ENCODE measurements around the gene PPP1R13L. TPM values are rescaled to one million over a fixed set of nuclear protein-coding genes. Genes with fewer than 3 reads are reported as not detected.

PPP1R13L gene
- total RNA-seq, 4 donors from 2014 or later, result 4.1 to 16.8 (median 9.5) TPM

GRCh38 chr19:45382426-45382825 is 22.4 kb downstream of the PPP1R13L start:
- TF ChIP-seq EP300 (IDR thresholded peaks at IDR 0.05), result no peak
- no peak for TF ChIP-seq POLR2AphosphoS5 (IDR thresholded peaks at IDR 0.05)
- no peak for TF ChIP-seq POLR2A (IDR thresholded peaks at IDR 0.05; ENCODE audit: low read depth)
- TF ChIP-seq, protein P1, sequence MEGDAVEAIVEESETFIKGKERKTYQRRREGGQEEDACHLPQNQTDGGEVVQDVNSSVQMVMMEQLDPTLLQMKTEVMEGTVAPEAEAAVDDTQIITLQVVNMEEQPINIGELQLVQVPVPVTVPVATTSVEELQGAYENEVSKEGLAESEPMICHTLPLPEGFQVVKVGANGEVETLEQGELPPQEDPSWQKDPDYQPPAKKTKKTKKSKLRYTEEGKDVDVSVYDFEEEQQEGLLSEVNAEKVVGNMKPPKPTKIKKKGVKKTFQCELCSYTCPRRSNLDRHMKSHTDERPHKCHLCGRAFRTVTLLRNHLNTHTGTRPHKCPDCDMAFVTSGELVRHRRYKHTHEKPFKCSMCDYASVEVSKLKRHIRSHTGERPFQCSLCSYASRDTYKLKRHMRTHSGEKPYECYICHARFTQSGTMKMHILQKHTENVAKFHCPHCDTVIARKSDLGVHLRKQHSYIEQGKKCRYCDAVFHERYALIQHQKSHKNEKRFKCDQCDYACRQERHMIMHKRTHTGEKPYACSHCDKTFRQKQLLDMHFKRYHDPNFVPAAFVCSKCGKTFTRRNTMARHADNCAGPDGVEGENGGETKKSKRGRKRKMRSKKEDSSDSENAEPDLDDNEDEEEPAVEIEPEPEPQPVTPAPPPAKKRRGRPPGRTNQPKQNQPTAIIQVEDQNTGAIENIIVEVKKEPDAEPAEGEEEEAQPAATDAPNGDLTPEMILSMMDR (IDR thresholded peaks at IDR 0.05), result no peak
- H3K9me3 ChIP-seq, result no peaks in the 10 kb centered on the region
- peaks cover 0 to 37% (median 0%) of the 10 kb centered on the region in 4 donors for H3K36me3 ChIP-seq
- DNase-seq (ENCODE audit: extremely low spot score), result no peak
- H3K27ac ChIP-seq (replicated peaks in 1 of 4), result no peak overlapping the region
- intact Hi-C loops (cut with DNase I), result no loop called here
- no peak overlapping the region for H3K4me3 ChIP-seq
- peaks cover 0 to 37% (median 22%) of the 10 kb centered on the region in 4 donors for H3K27me3 ChIP-seq
- peaks cover 8 to 13% (median 11%) of the 10 kb centered on the region in 4 donors for H3K4me1 ChIP-seq
- 87% methylated on average over 29 of the region's 29 CpGs for WGBS

DNA sequence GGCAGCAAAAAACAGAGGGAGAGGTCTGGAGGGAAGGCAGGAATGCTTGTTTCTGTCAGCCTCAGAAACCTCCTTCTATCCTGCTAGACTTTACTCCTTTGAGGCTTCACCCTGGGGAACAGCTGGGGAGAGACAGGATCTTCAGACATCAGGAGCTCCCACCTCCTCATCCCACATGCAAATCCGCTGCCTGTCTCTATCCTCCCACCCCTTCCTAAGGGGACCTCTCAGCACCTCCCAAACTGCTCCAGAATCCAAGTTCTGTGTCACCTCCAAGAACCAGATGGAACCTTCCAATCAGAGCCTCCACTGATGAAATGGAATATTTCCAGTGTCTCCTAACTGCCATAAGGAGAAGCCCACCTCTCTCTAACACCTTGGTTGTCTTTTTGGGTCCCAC is 24.8 kb downstream of the PPP1R13L start:
- WGBS, result 80% methylated on average over 1 of the region's 1 CpG
- intact Hi-C loops (cut with DNase I), result no loop called here
- H3K36me3 ChIP-seq, result peaks cover 0 to 32% (median 0%) of the 10 kb centered on the region in 4 donors
- no peak overlapping the region for H3K4me3 ChIP-seq
- peaks cover 9 to 15% (median 13%) of the 10 kb centered on the region in 4 donors for H3K4me1 ChIP-seq
- peaks cover 0 to 15% (median 4%) of the 10 kb centered on the region in 4 donors for H3K27me3 ChIP-seq
- TF ChIP-seq, protein P1 (IDR thresholded peaks at IDR 0.05), result no peak
- no peak for TF ChIP-seq POLR2A (IDR thresholded peaks at IDR 0.05; ENCODE audit: low read depth)
- no peak for TF ChIP-seq EP300 (IDR thresholded peaks at IDR 0.05)
- no peak for TF ChIP-seq POLR2AphosphoS5 (IDR thresholded peaks at IDR 0.05)
- no peak overlapping the region for H3K27ac ChIP-seq (replicated peaks in 1 of 4)
- DNase-seq (ENCODE audit: extremely low spot score), result no peak
- H3K9me3 ChIP-seq, result no peaks in the 10 kb centered on the region

GRCh38 chr19:45376045-45376724 is 28.7 kb downstream of the PPP1R13L start:
- H3K27me3 ChIP-seq, result no peaks in the 10 kb centered on the region
- H3K27ac ChIP-seq (replicated peaks in 1 of 4), result peak overlapping the region in 2 of 4 donors; percentile 44 to 54
- peaks cover 10 to 15% (median 12%) of the 10 kb centered on the region in 4 donors for H3K4me1 ChIP-seq
- no peak for DNase-seq (ENCODE audit: extremely low spot score)
- H3K36me3 ChIP-seq, result peaks cover 0 to 10% (median 0%) of the 10 kb centered on the region in 4 donors
- H3K4me3 ChIP-seq, result no peak overlapping the region
- intact Hi-C loops (cut with DNase I), result no loop called here
- TF ChIP-seq POLR2A (IDR thresholded peaks at IDR 0.05; ENCODE audit: low read depth), result no peak
- TF ChIP-seq POLR2AphosphoS5 (IDR thresholded peaks at IDR 0.05), result peak; percentile 51 to 63
- 51% methylated on average over 13 of the region's 13 CpGs for WGBS
- H3K9me3 ChIP-seq, result no peaks in the 10 kb centered on the region

DNA sequence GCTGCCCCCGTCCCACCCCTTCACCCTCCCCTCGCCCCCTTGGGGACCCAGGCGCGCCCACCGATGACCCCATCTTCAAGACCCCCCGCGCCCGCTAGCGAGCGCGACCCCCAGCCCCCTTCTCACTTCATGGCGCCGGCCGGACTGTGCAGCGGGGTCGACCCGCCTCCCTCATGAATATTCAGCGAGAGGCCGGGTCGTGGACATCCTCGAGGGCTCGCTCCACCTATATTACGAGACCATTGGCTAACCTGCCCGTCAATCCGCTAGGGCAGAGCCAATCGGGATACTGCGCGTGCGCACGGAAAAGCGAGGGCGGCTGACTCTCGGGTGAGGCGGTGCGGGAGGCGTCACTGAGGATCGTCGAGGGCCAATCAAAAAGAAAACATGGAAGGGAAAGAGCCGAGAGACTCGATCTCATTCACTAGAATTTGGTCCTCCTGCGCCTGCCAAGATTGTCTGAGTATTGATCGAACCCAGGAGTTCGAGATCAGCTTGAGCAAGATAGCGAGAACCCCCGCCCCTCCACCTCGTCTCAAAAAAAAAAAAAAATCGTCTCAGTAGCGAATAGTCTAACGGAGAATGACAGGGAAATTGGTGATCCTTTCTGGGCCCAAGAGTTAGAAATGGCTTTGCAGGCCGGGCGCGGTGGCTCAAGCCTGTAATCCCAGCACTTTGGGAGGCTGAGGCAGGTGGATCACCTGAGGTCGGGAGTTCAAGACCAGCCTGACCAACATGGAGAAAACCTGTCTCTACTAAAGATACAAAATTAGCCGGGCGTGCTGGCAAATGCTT is 34.3 kb downstream of the PPP1R13L start, which contains the start of gene ERCC2:
TSS of gene ERCC2 (minus strand) at position 164 of the 795 bp plus-strand sequence. CDS start at position 131, 33 bp downstream.
- Histone ChIP-seq H3K9me3 (no peaks in the 10 kb centered on the region), H3K4me1 (peaks cover 7 to 19% (median 12%) of the 10 kb centered on the region in 4 donors), H3K27me3 (no peaks in the 10 kb centered on the region), H3K4me3 (peak within 1 kb of the TSS; percentile 81 to 97 (median 94)), H3K27ac (replicated peaks in 1 of 4) (peak within 1 kb of the TSS; percentile 73 to 86 (median 78)), H3K36me3 (peaks cover 0 to 5% (median 2%) of the 10 kb centered on the region in 4 donors)
- WGBS, result 8% methylated on average over 17 of the region's 55 CpGs
- peak; percentile 100 for DNase-seq (ENCODE audit: extremely low spot score)
- TF ChIP-seq POLR2AphosphoS5 (IDR thresholded peaks at IDR 0.05), result peak; percentile 41 to 92
- TF ChIP-seq, protein P1 (IDR thresholded peaks at IDR 0.05), result no peak
- TF ChIP-seq POLR2A (IDR thresholded peaks at IDR 0.05; ENCODE audit: low read depth), result no peak
- no peak for TF ChIP-seq EP300 (IDR thresholded peaks at IDR 0.05)
- intact Hi-C loops (cut with DNase I), result no loop called here

Data from esophagus muscularis mucosa (tissue), 4 donors.